Liver (tissue), 3 donors: Measurements from ENCODE around the gene SLC5A2.

ENCODE experiments used
- CTCF ChIP-seq: fragments of 150-350 bp; IDR thresholded peaks from 2 replicates; pipeline ENCODE4 v1.5.1; 2017; ENCODE audit warnings: improper control_type of control experiment, low read depth, low read length; ENCODE audit not compliant: missing input control
- EGR1 ChIP-seq, 2 donors: IDR thresholded peaks; 2 replicates each; pipeline ENCODE4 v1.6.1; 2016 to 2018; ENCODE audit warnings: antibody characterized with exemption in 2 of 2, low read depth in 2 of 2
- FOXA2 ChIP-seq: IDR thresholded peaks from 2 replicates; pipeline ENCODE4 v1.6.1; 2016; ENCODE audit warnings: antibody characterized with exemption
- GABPA ChIP-seq, 2 donors: IDR thresholded peaks in 1 of 2; conservative IDR thresholded peaks in 1 of 2; 2 replicates each; pipeline ENCODE4 v1.6.1; 2016; ENCODE audit warnings: antibody characterized with exemption in 2 of 2, mild to moderate bottlenecking in 1 of 2, moderate library complexity in 1 of 2
- JUND ChIP-seq, 2 donors: IDR thresholded peaks; 2 replicates each; pipeline ENCODE4 v1.6.1; 2016; ENCODE audit warnings: antibody characterized with exemption in 2 of 2
- RAD21 ChIP-seq, 2 donors: IDR thresholded peaks; 2 replicates each; pipeline ENCODE4 v1.6.1; 2016; ENCODE audit warnings: antibody characterized with exemption in 2 of 2, mild to moderate bottlenecking in 2 of 2
- ZBTB33 ChIP-seq: IDR thresholded peaks from 2 replicates; pipeline ENCODE4 v1.6.1; 2016; ENCODE audit warnings: antibody characterized with exemption
- donor health status: healthy.
- donor health status: healthy.

DNA sequence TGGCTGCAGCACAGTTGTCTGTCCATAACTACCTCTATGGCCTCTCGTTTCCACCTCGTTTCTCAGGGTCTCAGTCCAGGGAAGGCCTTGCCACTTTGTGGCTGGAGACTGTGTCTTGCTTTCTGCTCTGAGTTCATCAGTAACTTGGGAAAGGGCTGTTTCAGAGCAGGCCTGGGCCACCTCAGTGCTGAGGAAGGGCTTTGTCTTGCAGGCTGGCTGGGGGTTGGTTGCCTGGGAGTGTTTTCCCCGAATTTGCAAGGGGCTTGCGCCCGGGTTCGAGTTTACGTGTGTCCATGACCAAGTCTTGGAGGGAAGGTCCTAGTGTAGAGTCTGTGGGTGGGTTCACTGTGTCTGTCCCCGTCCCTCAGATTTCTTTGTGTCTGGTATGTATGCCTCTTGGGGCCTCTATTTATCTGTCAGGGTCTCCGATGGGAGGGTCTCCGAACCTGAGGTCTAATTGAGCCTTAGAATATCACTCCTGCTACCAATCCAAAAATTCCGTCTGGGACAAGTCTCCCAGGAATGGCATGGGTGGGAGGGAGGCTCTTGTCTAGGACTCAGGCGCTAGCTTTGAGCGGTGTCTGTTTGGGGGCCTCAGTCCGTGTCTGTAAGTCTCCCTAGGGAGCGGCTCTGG, 11.6 kb upstream of the SLC5A2 start:
- TF ChIP-seq CTCF (no peak), GABPA (IDR thresholded peaks at IDR 0.05 in 1 of 2, conservative IDR thresholded peaks at IDR 0.05 in 1 of 2) (no peak), JUND (IDR thresholded peaks at IDR 0.05) (no peak), EGR1 (IDR thresholded peaks at IDR 0.05; ENCODE audit: low read depth in 2 of 2) (no peak), RAD21 (IDR thresholded peaks at IDR 0.05) (no peak), ZBTB33 (no peak), FOXA2 (no peak)
